Measurements from ENCODE around the gene ANO8. TPM values are rescaled to one million over a fixed set of nuclear protein-coding genes. Genes with fewer than 3 reads are reported as not detected.

The ANO8 gene
- total RNA-seq, 1 experiment from 2014 or later, result 21.9 TPM

DNA sequence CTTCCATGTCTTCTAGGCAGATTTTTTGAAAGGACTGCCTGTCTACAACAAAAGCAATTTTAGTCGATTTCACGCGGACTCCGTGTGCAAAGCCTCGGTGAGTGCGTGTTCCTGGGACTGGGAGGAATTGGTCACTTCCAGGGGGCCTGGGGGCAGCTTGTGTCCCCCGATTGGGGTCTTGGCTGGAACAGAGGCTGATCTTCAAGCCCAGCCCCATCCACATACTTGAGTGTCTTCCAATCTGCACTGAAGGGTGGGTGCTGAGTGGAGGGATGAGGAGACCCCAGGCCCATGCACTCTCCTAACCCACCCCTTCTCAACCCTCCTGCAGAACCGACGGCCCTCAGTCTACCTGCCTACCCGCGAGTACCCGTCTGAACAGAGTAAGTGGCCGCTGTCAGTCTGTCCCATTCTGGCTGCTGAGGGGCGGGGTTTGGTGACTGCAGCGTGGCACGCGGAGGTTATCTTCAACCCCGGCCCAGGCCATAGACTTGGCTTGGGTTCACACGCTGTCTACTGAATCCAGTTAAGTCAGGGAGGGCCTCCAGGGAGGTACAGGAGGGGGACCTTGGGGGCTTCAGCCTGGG lies 20.6 kb downstream of the ANO8 start:
- Histone ChIP-seq H4K5ac (ENCODE audit: insufficient read length, low read depth, low read length) (no peak overlapping the region), H3K4ac (ENCODE audit: low read depth, low read length) (no peak overlapping the region), H2AFZ (ENCODE audit: low read length) (no peak overlapping the region), H3K9me3 (ENCODE audit: control insufficient read depth, low read depth, low read length) (no peaks in the 10 kb centered on the region), H3K79me1 (ENCODE audit: insufficient read depth, low read depth, low read length, poor library complexity, severe bottlenecking) (peaks cover 6% of the 10 kb centered on the region), H2BK120ac (ENCODE audit: low read depth, low read length, poor library complexity, severe bottlenecking) (no peak overlapping the region), H3K14ac (ENCODE audit: insufficient read depth, low read length) (no peak overlapping the region), H3K23me2 (ENCODE audit: insufficient read length, low read depth, low read length, poor library complexity, severe bottlenecking) (peaks cover 5% of the 10 kb centered on the region), H3K4me2 (ENCODE audit: insufficient read depth, insufficient read length, low read length) (no peak overlapping the region), H3K9ac (ENCODE audit: extremely low read depth, insufficient read length, low read length) (no peak overlapping the region), H3T11ph (ENCODE audit: low read length) (no peak overlapping the region), H3K79me2 (ENCODE audit: insufficient read depth, low read length) (peaks cover 7% of the 10 kb centered on the region; the same call in 1 of the 2 replicates), H4K20me1 (ENCODE audit: control insufficient read depth, insufficient read depth, insufficient read length) (no peaks in the 10 kb centered on the region), H3K23ac (ENCODE audit: insufficient read length, low read depth, low read length) (no peak overlapping the region), H3K4me1 (ENCODE audit: insufficient read depth, low read length) (no peaks in the 10 kb centered on the region), H4K8ac (replicated peaks; ENCODE audit: insufficient read length, low read depth, low read length) (no peak overlapping the region), H4K91ac (ENCODE audit: insufficient read length, low read depth, low read length) (no peak overlapping the region), H3K27ac (ENCODE audit: insufficient read length, low read depth, low read length) (no peak overlapping the region), H3K18ac (ENCODE audit: insufficient read length, low read depth, low read length) (no peak overlapping the region), H2BK15ac (ENCODE audit: low read depth, low read length) (no peak overlapping the region), H2BK12ac (ENCODE audit: insufficient read length, low read depth, low read length) (no peak overlapping the region), H2BK5ac (ENCODE audit: insufficient read length, low read length) (no peak overlapping the region), H3K27me3 (ENCODE audit: insufficient read depth, low read length) (no peaks in the 10 kb centered on the region), H3K56ac (ENCODE audit: insufficient read length, low read depth, low read length) (no peak overlapping the region), H2AK5ac (ENCODE audit: insufficient read length, low read length) (no peak overlapping the region), H2BK20ac (ENCODE audit: low read depth, low read length, poor library complexity, severe bottlenecking) (no peak overlapping the region)
- Mint-ChIP-seq H3K27ac (no peak overlapping the region), H3K4me1 (peaks cover 14% of the 10 kb centered on the region in 2 experiments), H3K27me3 (ENCODE audit: low read depth) (no peaks in the 10 kb centered on the region), H3K9me3 (no peaks in the 10 kb centered on the region), H3K4me3 (no peak overlapping the region), H3K36me3 (ENCODE audit: insufficient read depth in 1 of 3, low read depth in 3 of 3) (peaks cover 18 to 44% (median 31%) of the 10 kb centered on the region in 3 experiments; a peak in 6 of 7 replicates)
- DNase-seq, result no peak
- WGBS (ENCODE audit: extremely low coverage, insufficient read length, low lambda C conversion rate), result no CpG with 5 or more reads among the region's 19 CpGs
- TF ChIP-seq, protein P1, sequence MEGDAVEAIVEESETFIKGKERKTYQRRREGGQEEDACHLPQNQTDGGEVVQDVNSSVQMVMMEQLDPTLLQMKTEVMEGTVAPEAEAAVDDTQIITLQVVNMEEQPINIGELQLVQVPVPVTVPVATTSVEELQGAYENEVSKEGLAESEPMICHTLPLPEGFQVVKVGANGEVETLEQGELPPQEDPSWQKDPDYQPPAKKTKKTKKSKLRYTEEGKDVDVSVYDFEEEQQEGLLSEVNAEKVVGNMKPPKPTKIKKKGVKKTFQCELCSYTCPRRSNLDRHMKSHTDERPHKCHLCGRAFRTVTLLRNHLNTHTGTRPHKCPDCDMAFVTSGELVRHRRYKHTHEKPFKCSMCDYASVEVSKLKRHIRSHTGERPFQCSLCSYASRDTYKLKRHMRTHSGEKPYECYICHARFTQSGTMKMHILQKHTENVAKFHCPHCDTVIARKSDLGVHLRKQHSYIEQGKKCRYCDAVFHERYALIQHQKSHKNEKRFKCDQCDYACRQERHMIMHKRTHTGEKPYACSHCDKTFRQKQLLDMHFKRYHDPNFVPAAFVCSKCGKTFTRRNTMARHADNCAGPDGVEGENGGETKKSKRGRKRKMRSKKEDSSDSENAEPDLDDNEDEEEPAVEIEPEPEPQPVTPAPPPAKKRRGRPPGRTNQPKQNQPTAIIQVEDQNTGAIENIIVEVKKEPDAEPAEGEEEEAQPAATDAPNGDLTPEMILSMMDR (conservative IDR thresholded peaks at IDR 0.05), result no peak
